ENCODE data around the gene NSD2.
"Not testable (repeated sequence)": the region's sequence is repeated elsewhere in the genome, so short reads cannot be mapped to it uniquely, and the experiment has no call there.

NSD2 gene

GRCh38 chr4:1991087-1991486 is 119.9 kb downstream of the NSD2 start:
- Histone ChIP-seq H3K79me2 (ENCODE audit: low read length) (peaks cover 51% of the 10 kb centered on the region), H3K4me3 (ENCODE audit: low read length) (no peak overlapping the region), H3K4me2 (ENCODE audit: low read length) (no peak overlapping the region), H3K36me3 (replicated peaks; ENCODE audit: low read depth, low read length) (peaks cover 17% of the 10 kb centered on the region), H3K9me3 (ENCODE audit: insufficient read depth, low read length) (no peaks in the 10 kb centered on the region), H4K20me1 (ENCODE audit: insufficient read depth, low read length) (peaks cover 37% of the 10 kb centered on the region), H3K4me1 (ENCODE audit: low read length) (no peaks in the 10 kb centered on the region), H3K27me3 (ENCODE audit: low read depth, low read length) (no peaks in the 10 kb centered on the region), H3K9ac (ENCODE audit: low read length) (no peak overlapping the region), H2AFZ (ENCODE audit: low read depth, low read length) (no peak overlapping the region), H3K27ac (ENCODE audit: low read length) (no peak overlapping the region)
- no peak for TF ChIP-seq EZH2phosphoT487 (IDR thresholded peaks at IDR 0.05; ENCODE audit: low read depth)

- Histone ChIP-seq H3K27me3 (ENCODE audit: low read depth, low read length) (no peaks in the 10 kb centered on the region), H3K4me3 (ENCODE audit: low read length) (no peak overlapping the region), H3K27ac (ENCODE audit: low read length) (no peak overlapping the region), H2AFZ (ENCODE audit: low read depth, low read length) (no peak overlapping the region), H3K4me1 (ENCODE audit: low read length) (no peaks in the 10 kb centered on the region), H3K79me2 (ENCODE audit: low read length) (peaks cover 58% of the 10 kb centered on the region), H3K9me3 (ENCODE audit: insufficient read depth, low read length) (no peaks in the 10 kb centered on the region), H3K4me2 (ENCODE audit: low read length) (no peak overlapping the region), H3K36me3 (replicated peaks; ENCODE audit: low read depth, low read length) (peaks cover 16% of the 10 kb centered on the region), H3K9ac (ENCODE audit: low read length) (no peak overlapping the region), H4K20me1 (ENCODE audit: insufficient read depth, low read length) (peaks cover 39% of the 10 kb centered on the region)
- TF ChIP-seq EZH2phosphoT487 (IDR thresholded peaks at IDR 0.05; ENCODE audit: low read depth) (no peak), CTCF (IDR thresholded peaks at IDR 0.05; ENCODE audit: low read depth, low read length) (no peak)
Measured at GRCh38 chr4:1991596-1992434, 120.6 kb downstream of the NSD2 start.

- H3K79me2 ChIP-seq (ENCODE audit: low read length): peaks cover 66% of the 10 kb centered on the region
- peaks cover 47% of the 10 kb centered on the region for H4K20me1 ChIP-seq (ENCODE audit: insufficient read depth, low read length)
- peaks cover 24% of the 10 kb centered on the region for H3K36me3 ChIP-seq (replicated peaks; ENCODE audit: low read depth, low read length)
- no peak overlapping the region for H3K27ac ChIP-seq (ENCODE audit: low read length)
- H3K27me3 ChIP-seq (ENCODE audit: low read depth, low read length): no peaks in the 10 kb centered on the region
- no peaks in the 10 kb centered on the region; the same call in 1 of the 2 replicates for H3K9me3 ChIP-seq (ENCODE audit: insufficient read depth, low read length)
- TF ChIP-seq EZH2phosphoT487 (IDR thresholded peaks at IDR 0.05; ENCODE audit: low read depth): no peak
- no peak for TF ChIP-seq CTCF (IDR thresholded peaks at IDR 0.05; ENCODE audit: low read depth, low read length)
- no peak overlapping the region for H2AFZ ChIP-seq (ENCODE audit: low read depth, low read length)
- H3K4me2 ChIP-seq (ENCODE audit: low read length): no peak overlapping the region
- H3K9ac ChIP-seq (ENCODE audit: low read length): no peak overlapping the region
- no peaks in the 10 kb centered on the region for H3K4me1 ChIP-seq (ENCODE audit: low read length)
- no peak overlapping the region for H3K4me3 ChIP-seq (ENCODE audit: low read length)
Measured at GRCh38 chr4:1992468-1993168, 121.4 kb downstream of the NSD2 start.

- Histone ChIP-seq H2AFZ (ENCODE audit: low read depth, low read length) (no peak overlapping the region), H3K36me3 (replicated peaks; ENCODE audit: low read depth, low read length) (peaks cover 29% of the 10 kb centered on the region), H3K4me2 (ENCODE audit: low read length) (no peak overlapping the region), H3K27me3 (ENCODE audit: low read depth, low read length) (no peaks in the 10 kb centered on the region), H3K27ac (ENCODE audit: low read length) (no peak overlapping the region), H3K9me3 (ENCODE audit: insufficient read depth, low read length) (no peaks in the 10 kb centered on the region; the same call in 1 of the 2 replicates), H3K4me3 (ENCODE audit: low read length) (no peak overlapping the region), H4K20me1 (ENCODE audit: insufficient read depth, low read length) (peaks cover 51% of the 10 kb centered on the region), H3K9ac (ENCODE audit: low read length) (no peak overlapping the region), H3K4me1 (ENCODE audit: low read length) (no peaks in the 10 kb centered on the region), H3K79me2 (ENCODE audit: low read length) (peaks cover 72% of the 10 kb centered on the region)
- TF ChIP-seq CTCF (IDR thresholded peaks at IDR 0.05; ENCODE audit: low read depth, low read length) (no peak), EZH2phosphoT487 (IDR thresholded peaks at IDR 0.05; ENCODE audit: low read depth) (no peak)
Measured at GRCh38 chr4:1993169-1993516, 122.0 kb downstream of the NSD2 start.

- H3K4me1 ChIP-seq (ENCODE audit: low read length); H3K27me3 ChIP-seq (ENCODE audit: low read depth, low read length); H3K4me3 ChIP-seq (ENCODE audit: low read length); H2AFZ ChIP-seq (ENCODE audit: low read depth, low read length); H3K9ac ChIP-seq (ENCODE audit: low read length); H3K27ac ChIP-seq (ENCODE audit: low read length); H3K4me2 ChIP-seq (ENCODE audit: low read length); H3K9me3 ChIP-seq (ENCODE audit: insufficient read depth, low read length): not testable (repeated sequence)
- H3K36me3 ChIP-seq (replicated peaks; ENCODE audit: low read depth, low read length): peaks cover 32% of the 10 kb centered on the region
- H4K20me1 ChIP-seq (ENCODE audit: insufficient read depth, low read length): peaks cover 56% of the 10 kb centered on the region
- peaks cover 79% of the 10 kb centered on the region for H3K79me2 ChIP-seq (ENCODE audit: low read length)
Measured at GRCh38 chr4:1993718-1994516, 122.7 kb downstream of the NSD2 start.
